CD4-positive, alpha-beta T cell treated with Interleukin-15 for 4 hours (primary cell): ENCODE results near the gene WDR82.
"Not testable (repeated sequence)": the region's sequence is repeated elsewhere in the genome, so short reads cannot be mapped to it uniquely, and the experiment has no call there.

ENCODE experiments used
- DNase-seq: peaks from one replicate; pipeline ENCODE4 v3.0.0-alpha.2; 2020; ENCODE audit warnings: low spot score

Gene WDR82

DNA sequence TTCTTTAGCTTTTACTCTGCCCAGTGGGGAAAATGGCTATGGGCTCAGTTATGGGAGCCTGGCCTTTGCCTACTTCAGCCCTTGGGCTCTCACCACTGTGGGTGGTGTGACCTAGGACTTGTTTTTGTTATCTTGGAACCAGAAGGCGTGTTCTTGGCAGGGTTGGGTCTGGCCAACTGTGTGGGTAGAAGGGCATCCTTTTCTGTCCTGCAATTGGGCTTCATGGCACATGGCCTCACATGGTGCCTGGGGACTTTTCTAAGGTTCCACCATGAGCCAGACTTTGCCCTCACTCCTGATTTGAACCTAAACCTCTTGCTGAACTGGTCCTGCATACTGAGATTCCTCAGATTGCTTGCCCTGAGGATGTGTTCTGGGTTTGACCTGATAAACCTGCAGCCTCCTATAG, 10.9 kb upstream of the WDR82 start:
- DNase-seq = no peak

DNA sequence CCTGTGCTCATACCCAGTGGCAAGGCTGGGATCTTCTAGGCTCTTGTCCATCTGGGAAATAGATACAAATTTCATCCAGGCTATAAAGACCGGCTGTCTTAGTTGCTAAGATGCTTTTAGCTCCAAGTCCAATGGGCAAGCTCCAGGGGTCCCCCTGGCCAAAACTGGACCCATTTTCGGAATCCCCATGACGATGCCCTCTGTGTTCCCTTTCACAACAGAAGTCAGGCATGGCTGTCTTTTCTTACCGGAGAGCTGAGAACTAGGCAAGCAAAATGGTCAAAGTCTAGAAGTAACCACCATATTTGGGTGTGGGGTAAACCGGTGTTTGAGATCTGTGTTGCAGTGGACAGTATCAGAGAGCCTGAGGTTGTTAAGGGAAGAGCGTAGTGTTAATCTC, 10.2 kb upstream of the WDR82 start:
- no peak for DNase-seq

DNA sequence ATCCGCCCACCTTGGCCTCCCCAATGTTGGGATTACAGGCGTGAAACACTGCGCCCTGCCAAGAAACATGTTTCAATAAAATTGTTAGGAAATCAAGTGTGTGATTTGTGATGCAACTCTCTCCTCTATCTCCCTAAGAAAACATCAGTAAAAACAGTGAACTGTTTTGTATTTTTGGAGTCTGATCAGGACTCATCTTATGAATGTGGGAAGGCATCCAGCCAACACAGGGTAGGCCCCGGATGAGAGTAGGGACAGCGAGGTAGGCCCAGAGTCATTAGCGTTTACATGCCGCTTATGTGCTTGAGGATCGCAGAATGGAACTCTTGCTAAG, 8.3 kb upstream of the WDR82 start:
- DNase-seq = no peak

DNA sequence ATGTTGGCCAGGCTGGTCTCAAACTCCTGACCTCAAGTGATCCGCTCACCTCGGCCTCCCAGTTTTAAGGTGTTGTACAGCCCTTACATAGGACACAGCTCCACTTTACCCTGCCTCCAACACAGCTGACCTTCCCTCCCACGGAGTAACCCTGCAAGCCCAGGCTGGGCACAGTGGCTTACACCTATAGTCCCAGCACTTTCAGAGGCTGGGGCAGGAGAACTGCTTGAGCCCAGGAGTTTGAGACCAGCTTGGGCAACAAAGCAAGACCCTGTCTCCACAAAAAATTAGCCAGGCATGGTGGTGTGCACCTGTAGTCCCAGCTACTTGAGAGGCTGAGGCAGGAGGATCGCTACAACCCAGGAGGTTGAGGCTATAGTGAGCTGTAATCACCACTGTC, 5.6 kb upstream of the WDR82 start:
- not testable (repeated sequence) for DNase-seq

DNA sequence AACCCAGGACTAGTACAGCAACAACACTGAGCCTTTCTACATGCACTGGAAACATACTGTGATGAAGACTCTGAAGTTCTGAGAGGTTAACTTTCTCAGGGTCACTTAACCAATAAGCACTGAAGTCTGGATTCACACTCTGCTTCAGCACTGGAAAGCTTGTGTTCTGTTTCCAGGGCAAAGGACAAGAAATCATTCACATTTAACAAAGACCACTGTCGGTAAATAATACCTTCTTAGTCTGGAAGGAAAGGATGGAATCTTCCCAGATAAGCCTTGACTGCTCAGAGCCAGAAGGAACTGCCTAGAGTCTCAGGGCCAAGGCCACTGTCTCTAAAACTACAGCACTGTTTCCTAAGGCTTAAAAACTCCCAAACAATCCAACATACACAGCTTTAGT, 4.9 kb upstream of the WDR82 start:
- DNase-seq = no peak

DNA sequence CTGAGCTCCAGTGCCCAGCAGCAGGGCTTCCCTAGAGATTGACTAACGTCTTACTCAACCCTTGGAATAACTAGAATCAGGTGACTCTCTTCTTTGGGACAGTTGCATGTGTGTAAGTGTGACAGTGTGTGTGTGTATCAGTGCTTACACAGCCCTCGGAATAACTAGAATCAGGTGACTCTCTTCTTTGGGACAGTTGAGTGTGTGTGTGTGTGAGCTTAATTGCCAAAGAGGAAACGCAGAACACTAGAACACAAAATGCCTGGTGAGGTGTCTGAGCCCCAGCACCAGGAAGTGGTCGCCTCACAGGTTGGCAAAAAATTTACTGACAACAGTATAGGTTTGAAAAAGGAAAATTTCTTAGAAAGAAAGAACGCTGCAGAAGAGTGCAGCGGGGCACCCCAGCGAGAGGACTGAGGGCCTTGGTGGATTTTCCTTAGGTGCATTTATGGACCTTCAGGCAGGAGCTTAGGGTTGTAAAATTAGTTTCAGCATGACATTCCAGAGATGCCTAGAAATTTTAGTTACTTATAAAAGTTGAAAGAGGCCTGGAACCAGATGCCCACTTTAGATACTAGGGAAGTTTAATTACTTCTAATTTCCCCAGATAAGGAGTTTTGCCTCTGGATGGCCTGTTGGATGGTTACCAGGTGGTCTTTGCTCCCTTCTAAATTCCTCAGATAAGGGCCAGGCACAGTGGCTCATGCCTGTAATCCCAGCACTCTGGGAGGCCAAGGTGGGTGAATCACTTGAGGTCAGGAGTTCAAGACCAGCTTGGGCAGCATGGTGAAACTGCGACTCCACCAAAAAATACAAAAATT, 3.7 kb upstream of the WDR82 start:
- peak; percentile 73 for DNase-seq

DNA sequence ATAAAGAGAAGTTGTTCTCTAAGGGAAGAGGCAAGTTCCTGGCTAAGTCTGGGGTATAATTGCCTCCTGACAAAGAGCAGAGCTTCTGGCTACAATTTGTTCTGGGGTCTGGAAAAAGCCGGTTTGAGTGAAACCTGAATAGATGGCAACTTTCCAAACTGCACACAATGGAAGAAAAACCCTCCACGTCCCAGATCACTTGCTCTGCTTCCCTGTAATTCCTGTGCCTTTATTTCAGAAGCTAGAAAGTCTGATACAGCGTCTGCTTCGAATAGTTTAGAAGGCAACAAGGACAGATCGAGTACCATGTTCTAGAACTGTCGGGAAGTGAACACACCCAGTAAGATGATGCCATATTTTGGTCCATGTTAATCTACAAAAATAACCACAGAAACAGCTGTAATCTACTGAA, 1.6 kb upstream of the WDR82 start:
- DNase-seq = no peak

DNA sequence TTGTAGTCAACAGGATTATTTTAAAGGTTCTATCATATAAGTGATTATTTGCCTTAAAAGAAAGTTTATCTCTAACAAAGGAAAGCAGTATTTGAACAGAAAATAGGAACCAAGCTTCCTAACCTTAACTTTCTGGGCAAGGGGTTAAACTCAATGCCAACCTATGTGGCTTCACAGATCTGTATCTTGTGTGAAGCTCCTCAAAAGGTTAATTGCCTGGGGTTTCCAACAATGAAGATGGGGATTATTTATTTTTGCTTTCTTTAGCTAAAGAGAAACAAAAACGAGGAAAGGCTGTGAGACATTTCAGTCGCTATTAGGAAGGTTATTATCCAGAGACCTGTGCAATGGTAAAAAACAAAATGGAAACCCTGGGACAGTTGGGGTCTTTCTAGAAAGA, 1.1 kb upstream of the WDR82 start:
- no peak for DNase-seq

DNA sequence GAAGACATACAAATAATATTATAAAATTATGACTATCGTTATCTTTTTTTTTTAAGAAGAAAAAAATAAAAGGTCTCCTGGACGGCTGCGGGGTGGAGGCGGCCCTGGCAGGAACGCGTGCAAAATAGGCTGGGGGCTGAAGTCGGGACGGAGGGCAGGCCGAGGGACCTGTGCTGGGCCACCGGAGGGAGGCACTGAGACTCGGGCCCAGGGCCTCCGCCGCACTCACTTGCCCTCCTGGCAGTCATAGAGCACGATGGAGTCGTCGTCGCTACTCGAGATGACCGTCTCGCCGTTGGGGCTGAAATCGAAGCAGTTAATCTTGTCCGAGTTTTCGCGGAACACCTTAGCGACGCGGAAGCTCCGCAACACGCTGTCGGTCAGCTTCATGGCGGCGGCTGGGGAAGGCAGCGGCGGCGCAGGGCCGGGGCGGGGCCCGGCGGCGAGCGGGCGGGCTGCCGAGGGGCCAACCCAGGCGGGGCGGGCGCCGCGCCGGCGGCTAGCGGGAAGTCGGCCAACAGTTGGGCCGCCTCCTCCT, 408 bp downstream of the WDR82 start:
- peak; percentile 52 for DNase-seq

DNA sequence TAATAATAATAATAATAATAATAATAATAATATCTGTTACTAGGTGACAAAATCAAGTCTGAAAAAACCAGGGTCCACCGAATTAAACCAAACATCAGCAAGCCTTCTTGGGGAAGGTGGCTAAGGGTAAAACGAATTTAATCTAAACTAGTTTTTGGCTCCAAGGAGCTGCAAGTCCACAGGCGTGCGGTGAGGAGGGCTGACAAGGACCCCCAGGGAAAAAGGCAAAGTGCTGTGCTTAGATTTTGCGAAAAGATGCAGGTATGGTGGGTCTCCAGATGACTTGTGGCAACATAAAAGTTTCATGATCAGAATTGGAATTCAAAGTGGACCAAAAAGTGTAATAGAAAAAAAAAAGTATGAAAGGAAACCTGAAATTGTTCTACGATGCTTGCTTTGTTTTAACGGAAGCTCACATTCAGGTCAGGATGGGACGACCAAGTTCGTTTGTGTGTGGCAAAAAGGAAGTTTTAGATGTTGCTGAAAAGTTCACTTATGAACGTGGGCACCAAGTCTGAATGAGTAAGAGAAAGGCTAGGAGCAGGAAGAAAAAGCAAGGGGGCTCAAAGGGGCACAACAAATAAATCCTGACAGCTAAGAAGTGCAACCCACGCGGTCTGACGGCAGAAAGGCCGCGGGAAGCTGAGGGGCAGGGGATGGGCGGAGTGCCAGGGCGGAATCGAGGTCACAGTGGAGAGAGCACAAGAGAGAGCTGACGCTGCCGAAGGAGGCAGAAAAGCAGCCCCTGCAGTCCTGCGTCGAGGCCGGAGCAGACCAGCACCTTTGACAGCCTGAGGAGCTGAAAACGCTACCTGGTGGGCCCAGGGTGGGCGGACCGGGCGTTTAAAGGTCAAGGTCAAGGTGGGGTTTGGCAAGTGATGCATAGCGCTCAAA, 1.1 kb downstream of the WDR82 start:
- DNase-seq = peak; percentile 72

DNA sequence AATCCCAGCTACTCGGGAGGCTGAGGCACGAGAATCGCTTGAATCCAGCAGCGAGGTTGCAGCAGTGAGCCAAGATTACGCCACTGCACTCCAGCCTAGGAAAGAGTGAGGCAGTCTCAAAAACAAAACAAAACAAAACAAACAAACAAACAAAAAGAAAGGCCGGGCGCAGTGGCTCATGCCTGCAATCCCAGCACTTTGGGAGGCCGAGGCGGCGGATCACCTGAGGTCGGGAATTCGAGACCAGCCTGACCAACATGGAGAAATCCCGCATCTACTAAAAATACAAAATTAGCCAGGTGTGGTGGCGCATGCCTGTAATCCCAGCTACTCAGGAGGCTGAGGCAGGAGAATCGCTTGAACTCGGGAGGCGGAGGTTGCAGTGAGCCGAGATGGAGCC, 3.7 kb downstream of the WDR82 start:
- not testable (repeated sequence) for DNase-seq

DNA sequence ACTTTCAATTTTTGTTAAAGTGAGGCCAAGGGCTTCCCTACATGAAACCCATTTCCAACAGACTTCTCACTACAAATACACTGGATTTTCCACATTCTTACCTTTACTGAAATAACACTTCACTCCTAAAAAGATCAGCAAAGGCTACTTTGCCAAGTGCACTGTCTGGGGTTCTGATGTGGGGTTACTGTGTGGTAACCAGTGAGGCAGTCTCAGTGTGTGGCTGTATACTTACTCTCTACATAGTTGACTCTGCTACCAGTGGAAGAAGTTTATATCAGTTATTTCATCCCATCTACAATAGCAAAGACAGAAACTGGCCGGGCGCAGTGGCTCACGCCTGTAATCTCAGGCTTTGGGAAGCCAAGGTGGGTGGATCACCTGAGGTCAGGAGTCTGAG, 5.6 kb downstream of the WDR82 start:
- no peak for DNase-seq

DNA sequence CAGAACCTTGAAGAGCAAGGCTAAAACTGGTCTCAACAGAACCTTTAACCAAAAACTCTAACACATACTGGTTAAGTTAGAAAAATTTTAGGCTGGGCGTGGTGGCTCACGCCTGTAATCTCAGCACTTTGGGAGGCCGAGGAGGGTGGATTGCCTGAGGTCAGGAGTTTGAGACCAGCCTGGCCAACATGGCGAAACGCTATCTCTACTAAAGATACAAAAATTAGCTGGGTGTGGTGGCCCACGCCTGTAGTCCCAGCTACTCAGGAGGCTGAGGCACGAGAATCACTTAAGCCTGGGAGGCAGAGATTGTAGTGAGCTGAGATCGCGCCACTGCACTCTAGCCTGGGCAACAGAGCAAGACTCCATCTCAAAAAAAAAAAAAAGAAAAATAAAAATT, 6.3 kb downstream of the WDR82 start:
- not testable (repeated sequence) for DNase-seq

DNA sequence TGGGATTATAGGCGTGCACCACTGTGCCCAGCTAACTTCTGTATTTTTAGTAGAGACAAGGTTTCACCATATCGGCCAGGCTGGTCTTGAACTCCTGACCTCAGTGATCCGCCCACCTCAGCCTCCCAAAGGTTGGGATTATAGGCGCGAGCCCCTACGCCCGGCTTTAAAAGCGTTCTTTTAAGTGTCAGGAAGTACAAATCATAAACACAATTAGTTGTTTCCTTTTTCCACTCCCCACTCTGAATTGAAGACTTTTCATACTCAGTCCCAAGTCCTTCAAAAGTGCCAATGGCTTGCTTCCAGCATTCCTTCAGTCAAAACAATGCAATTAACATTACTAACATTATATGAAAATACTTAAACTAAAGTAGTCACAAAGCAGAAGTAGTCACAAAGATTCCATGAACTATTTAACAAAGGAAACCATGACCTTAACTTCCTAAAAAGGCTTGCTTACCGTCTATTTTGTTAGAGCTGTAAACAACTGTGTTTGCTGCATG, 8.1 kb downstream of the WDR82 start:
- no peak for DNase-seq

DNA sequence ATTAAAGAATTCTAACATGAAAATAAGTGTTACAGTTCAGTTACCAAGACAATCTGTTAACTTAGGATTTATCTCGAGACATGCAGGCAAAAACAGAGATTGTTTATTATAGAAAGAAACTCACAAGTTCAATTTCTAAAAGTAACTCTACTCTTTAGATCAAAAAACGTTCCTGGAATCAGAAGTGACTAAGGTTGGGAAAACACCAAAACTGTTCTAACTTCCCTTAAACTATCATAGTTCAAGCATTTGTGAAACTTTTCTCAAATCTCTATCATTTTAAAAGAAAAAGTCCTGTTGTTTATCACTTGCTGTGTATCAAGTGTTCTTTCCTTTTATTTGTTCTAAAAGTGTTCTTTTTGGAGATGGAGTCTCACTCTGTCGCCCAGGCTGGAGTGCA, 8.7 kb downstream of the WDR82 start:
- DNase-seq = peak; percentile 59

DNA sequence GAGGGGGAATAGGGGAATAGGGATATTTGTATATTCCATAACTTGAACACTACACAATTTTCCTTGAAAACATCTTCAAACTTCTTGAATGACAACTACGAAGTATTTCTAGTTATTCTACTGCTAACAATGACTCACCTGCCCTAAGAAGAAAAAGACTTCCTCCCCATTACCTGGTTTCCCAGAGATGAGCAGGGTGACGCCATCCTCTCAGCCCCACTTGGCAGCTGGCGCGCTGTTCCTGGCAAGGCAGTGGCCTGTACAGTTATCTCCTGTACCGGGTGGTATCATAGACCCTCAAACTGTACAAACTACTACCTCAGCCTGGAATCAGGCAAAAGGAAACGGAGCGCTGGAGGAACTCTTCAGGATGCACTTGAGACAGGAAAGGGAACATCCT, 10.4 kb downstream of the WDR82 start:
- peak; percentile 78 for DNase-seq

DNA sequence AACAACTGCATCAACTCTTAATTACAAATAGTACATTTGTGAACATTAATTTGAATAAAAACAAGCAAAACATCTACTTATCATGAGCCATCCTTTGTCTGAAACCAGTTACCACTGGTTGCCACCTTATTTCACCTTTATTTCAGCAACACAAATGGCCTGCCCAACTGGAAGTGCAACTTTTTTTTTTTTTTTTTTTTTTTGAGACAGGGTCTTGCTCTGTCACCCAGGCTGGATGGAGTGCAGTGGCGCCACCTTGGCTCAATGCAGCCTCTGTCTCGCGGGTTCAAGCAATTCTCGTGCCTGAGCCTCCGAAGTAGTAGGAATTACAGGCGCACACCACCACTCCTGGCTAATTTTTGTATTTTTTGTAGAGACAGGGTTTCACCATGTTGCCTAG, 13.1 kb downstream of the WDR82 start:
- no peak for DNase-seq

DNA sequence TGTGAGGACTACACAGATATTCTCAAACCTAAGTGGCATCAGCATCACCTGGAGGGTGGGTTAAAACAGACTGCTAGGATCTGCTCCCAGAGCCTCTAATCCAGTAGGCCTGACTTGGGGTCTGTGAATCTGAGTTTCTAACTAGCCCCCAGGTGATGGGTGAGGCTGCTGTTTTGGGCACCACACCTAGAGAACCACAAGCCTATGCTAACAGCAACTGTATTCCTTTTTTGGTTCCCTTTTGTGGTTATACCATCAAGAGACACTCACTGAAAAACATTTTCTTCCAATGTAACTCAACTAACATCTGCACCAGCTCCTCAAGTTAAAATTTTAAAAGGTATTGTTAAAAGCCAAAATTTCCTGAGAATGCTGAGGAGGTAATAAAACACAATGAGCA, 16.0 kb downstream of the WDR82 start:
- no peak for DNase-seq

DNA sequence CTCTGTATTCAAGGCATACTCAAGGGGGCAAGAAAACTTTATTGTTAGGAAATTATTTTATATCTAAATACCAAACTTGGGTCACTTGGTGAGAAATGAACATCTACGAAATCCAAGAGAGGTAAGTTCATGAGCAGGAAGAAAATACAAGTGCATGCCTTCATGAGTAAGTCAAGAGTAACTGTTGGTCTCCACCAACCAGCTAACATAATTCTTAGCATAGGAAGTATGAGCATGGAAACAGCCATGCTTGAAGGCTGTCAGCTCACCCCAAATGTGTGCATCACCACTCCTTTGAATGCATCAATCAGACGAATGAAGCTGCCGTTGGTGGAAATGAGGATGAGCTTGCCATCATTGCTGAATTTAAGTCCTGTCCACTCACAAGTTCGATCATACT, 19.0 kb downstream of the WDR82 start:
- DNase-seq = no peak

DNA sequence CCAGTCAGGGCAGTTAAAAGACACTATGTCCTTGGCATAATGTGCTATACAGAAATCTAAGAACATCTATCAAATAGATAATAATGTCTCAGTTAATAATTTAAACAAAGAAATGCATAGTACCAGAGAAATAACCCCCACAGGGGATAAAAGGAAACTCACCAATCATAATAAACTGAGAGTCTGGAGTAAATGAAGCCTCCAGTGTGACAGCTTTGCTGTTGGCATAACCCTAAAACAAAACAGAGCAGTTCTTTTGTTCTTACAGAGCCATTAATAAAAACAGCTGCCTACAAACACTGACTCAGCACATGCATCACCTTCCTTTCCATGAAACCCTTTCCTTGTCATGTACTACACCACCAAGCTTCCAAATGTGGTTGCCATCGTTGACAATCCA, 19.4 kb downstream of the WDR82 start:
- DNase-seq = no peak

DNA sequence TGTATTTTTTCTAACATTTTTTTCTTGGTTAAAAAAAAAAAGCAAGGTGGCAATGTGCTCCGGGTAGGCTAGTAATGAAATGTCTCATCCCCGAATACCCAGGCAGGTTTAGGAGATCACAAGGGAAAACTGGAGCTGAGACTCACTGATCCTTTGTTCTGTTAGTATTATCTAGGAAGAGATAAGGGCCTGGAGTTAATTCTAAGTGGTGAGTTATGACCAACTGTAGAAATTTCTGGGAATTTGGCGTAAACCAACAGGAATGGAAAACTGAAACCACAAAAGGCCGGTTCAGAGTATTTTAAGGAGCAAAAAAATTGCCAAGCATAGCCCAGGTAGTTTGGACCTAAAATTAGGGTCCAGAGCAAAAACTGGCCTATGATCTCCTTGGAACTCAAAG, 20.5 kb downstream of the WDR82 start:
- no peak for DNase-seq

DNA sequence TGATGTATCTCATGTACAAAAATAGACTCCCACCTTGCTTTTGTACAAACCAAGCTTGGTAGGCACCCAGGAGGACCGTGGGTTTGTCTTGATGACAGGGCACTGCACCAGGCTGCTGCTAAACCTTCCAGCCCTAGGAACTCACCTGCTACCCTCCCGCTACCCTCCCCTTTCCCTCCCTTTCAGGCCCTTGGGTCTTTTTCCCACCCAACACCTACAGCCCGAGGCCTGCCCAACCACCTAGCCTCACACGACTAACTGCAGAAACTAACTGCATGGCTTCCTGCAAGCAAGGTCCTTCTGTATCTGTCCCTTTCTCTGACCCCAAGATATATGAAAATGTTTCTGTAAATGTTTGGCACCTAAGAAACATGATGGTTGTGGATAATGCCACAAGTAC, 21.8 kb downstream of the WDR82 start:
- DNase-seq = no peak

DNA sequence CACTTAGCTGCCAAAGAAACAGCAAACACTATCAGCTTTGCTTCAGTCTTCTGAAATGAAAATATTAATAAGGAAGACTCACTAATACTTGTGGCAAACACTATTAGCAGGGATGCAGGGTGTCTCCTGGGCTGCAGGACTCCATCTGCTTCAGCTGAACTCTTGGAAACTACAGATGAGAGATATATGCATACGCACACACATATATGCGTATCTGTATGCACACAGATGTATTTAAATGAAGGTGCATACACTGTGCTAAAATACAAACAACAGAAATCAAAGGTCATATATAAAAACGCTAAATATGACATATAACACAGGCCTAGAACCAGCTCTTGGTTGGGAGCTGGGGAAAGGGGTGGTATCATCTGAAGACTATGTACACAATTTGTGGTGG, 22.3 kb downstream of the WDR82 start:
- no peak for DNase-seq
